NCI-H2171 (cell line): Measurements from ENCODE around the gene CLDN5.
A peak's percentile ranks its signal among the peaks of the same experiment; 100 is the strongest.

ENCODE experiments used
- DNase-seq: peaks from one replicate; lab custom pipeline; 2025; lab: John Stamatoyannopoulos, UW

The CLDN5 gene

DNA sequence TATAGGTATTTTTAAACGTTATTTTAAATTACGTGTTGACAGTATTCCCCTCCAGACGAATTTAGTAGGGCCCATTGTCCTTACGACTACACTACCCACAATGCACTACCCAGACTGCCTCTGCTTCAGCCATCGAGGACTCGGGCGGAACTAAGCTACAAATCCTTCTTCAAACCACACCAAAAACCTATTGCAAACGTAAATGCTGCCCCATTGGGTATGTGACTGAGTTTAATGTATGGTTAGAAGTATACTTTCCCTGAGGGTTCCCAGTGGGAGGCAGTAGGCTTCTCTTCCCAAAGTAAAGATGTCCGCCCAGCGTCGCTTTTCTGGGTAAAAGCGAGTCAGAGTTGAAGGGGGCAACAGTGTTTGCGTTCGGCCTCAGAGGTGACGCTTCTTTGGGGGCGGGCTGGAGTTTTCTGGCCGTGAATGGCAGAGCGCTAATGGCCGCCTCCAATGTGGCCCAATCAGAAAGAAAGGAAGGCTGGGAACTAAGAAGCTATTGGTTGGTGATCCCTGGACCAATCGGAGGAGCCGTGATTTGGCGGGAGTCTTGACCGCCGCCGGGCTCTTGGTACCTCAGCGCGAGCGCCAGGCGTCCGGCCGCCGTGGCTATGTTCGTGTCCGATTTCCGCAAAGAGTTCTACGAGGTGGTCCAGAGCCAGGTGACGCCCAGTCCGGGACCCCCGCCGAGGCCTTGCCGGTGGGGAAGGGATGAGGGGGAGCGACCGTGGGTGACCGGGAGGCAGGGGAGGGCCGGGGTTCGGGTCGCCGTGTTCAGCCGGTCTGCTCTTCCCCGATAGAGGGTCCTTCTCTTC lies 44.6 kb downstream of the CLDN5 start, which contains the start of gene CDC45:
Gene CDC45 (plus strand): TSS at position 566 of the 818 bp plus-strand sequence. CDS start 49 bp downstream, at position 615.
- DNase-seq: peak; percentile 96

DNA sequence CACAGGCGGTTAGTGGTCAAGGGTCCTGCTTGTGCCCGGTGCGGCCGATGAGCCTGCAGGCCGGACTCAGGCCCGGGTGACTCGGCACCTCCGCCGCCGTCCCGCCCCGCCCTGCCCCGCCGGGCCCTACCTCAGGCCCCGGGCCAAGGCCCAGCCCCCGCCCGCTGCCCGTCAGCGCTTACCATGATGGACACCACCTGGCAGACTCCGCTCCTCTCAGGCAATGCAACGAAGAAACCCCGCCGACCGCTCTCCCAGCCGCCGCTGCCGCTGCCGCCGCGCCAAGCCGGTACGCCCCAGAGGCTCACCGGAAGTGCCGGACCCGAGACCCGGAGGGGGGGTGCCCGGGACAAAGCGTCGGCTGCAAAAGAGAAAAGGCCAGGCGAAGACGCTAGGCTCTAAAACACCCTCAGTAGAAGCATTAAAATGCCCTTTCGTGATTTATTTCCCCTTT lies 45.3 kb downstream of the CLDN5 start, which contains the start of gene UFD1:
Gene UFD1 (minus strand): TSS at position 293 of the 454 bp plus-strand sequence. CDS start 108 bp downstream, at position 185.
- peak; percentile 80 for DNase-seq

DNA sequence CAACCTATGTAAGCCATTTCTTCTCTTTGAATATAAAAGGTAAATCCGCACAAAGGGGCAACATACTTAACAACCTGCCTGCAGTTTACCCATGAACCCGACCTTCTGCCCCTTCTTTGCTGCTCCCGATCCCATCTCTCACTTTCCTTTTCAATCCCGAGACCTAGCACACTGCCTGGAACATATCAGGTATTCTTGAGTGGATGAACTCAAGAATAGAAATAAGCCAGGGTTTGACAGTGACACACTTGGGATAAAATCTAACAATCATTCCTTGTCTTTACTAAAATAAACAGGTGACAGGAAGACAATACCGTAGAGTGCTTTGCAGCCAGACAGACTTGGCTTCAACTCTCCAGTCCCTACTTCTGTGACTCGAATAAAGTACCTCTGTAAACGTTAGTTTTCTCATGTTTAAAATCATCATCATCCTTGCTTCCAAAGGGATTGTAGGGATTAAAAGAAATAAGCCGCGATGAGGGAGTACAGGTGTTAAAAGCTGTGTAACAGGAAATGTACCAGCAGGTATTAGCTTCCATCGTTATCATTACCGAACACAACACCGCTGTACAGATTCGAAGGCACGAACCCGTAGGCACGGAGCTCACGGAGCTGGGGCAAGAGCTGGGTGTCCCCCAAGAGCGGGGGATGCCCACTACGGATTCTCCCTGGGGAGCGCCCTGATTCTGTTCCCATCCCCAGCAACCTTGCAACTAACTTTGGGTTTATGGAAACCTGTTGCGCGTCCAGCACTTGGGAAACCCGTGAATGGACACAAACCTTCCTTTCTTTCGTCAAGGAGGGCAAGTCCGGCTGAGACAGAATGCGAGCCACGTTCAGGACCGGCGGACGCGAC lies 45.9 kb downstream of the CLDN5 start:
- no peak for DNase-seq

DNA sequence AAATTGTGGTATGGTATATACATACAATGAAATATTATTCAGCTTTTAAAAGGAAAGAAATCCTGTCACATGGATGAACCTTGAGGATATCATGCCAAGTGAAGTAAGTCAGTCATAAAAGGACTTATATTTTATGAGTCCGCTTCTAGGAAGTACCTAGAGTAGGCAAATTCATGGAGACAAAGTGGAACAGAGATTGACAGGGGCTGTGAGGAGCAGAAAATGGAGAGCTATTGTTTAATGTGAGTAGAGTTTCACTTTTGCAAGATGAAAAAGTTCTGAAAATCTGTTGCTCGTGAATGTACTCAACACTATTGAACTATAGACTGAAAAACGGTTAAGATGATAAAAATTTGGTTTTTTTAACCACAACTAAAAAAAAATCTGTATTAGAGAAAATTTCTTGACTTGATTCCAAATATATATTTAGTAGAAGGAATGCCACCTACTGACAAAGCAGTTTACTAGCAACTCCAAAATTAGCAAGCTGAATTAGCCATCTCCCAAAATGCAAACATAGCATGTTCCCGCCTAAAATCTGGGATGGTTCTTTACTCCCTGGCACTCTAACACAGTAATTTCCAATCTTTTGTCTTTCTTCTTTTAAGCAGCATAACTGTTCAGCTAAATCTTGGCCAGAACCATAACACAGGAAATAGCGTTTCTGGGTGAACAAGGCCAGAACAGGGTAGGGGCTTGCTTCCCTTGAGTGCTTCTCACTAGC lies 46.7 kb downstream of the CLDN5 start:
- DNase-seq: no peak

DNA sequence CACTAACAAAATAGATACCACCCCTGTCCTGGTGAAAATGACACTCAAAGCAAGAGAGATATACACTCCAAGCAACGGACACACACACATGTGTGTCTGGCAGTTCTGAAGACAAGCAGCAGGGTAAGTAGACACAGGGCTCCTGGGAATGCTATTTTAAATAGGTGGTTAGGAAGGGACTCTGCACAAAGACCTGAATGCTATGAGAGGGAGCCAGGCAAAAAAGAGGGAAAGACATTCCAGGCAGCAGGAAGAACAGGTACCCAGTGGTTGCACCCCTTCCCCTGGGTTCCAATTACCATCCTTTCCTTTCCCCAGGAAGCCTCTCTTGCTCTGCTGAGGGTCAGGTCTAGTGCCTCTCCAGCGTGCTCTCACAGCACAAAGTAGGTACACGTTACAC lies 48.2 kb downstream of the CLDN5 start:
- no peak for DNase-seq

DNA sequence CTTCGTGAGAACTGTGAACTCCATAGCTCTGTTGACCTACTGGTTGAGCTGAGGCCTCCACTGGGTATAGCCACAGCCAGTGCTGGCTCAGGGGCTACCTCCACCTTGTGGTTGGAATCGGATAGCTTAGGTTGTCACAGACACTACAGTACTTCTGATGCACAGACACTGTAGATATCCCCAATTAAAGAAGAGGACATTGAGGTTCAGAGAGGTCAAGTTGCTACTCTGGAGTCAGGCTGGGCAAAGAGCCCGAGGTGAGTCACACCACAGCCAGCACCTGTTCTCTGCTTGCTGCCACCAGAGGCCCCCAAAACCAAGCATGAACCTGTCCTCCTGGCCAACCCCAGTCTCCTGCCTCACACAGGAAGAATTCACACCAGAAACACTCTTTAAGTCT lies 50.6 kb downstream of the CLDN5 start:
- no peak for DNase-seq
